ENCODE results near the gene CDK9.

The CDK9 gene

DNA sequence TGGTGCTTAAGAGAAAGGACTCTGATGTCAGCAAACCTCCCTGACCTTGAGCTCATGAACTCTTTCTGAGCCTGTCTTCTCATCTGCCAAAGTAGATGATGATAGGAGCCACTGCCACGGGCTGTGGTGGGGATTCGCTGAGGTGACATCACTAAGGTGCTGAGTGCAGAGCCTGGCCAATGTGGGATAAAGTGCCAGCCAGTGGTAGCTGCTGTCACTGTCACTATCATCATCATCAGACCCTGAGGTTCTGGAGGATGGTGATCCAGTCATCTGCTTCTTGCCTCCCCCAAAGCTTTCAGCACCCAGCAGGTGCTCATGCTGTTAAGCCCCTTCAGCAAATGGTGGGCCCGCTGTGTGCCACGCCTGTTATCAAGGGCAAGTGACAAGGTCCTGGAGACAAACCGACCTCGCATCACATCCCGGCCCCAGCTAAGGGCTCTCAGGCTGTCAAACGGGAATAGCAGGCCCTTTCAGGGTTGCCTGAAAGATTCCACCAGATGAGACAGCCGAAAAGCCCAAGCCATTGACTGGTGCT lies 23.2 kb downstream of the CDK9 start:
- H3K36me3 ChIP-seq (ENCODE audit: control insufficient read depth, insufficient read depth, low read length) = peaks cover 58% of the 10 kb centered on the region
- no peaks in the 10 kb centered on the region for H3K9me3 ChIP-seq (ENCODE audit: control insufficient read depth, insufficient read depth, low read depth, low read length)
- no peak overlapping the region for H3K27ac ChIP-seq (ENCODE audit: low read depth, low read length)
- no peaks in the 10 kb centered on the region for H3K27me3 ChIP-seq (ENCODE audit: control insufficient read depth, insufficient read depth, low read length)
- H3K9ac ChIP-seq (ENCODE audit: low read length) = no peak overlapping the region
- peak overlapping the region; percentile 55 for H3K4me3 ChIP-seq (ENCODE audit: low read depth, low read length)
- H3K4me1 ChIP-seq (ENCODE audit: control insufficient read depth, insufficient read depth, low read length) = peaks cover 9% of the 10 kb centered on the region

DNA sequence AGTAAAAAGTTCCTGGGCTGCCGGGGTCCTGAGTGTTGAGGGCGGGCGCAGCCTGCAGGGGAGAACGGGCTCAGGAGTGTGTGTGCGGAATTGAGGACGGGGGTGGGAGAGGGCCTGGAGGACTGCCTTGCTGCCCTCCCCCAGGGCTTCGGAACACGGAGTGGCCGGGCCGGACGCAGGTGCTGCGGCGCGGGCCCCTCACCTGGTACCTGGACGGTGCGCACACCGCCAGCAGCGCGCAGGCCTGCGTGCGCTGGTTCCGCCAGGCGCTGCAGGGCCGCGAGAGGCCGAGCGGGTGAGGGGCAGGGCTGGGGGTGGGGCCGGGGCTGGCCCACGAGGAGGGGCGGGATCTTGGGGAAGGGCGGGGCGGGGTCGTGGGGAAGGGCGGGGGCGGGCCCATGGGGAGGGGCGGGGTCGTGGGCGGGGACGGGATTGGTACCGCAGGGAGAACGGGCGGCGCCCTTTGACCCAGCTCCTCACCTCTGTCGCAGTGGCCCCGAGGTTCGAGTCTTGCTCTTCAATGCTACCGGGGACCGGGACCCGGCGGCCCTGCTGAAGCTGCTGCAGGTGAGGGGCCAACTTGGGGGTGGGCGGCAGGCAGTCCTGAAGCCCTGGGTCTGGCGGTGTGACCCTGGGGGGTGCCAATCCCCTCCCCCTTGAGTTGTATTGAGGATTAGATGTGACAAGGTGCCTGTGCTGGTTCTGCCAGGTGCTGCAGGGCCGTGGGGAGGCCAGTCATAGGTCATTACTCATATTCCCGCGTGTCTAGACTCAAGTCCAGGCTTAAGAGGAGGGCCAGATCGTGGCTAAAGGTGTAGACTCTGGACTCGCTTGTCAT lies 23.9 kb downstream of the CDK9 start:
- Histone ChIP-seq H3K9me3 (ENCODE audit: control insufficient read depth, insufficient read depth, low read depth, low read length) (no peaks in the 10 kb centered on the region), H3K36me3 (ENCODE audit: control insufficient read depth, insufficient read depth, low read length) (peaks cover 64% of the 10 kb centered on the region), H3K27ac (ENCODE audit: low read depth, low read length) (no peak overlapping the region), H3K4me1 (ENCODE audit: control insufficient read depth, insufficient read depth, low read length) (peaks cover 9% of the 10 kb centered on the region), H3K4me3 (ENCODE audit: low read depth, low read length) (peak overlapping the region; percentile 55), H3K9ac (ENCODE audit: low read length) (no peak overlapping the region), H3K27me3 (ENCODE audit: control insufficient read depth, insufficient read depth, low read length) (no peaks in the 10 kb centered on the region)

DNA sequence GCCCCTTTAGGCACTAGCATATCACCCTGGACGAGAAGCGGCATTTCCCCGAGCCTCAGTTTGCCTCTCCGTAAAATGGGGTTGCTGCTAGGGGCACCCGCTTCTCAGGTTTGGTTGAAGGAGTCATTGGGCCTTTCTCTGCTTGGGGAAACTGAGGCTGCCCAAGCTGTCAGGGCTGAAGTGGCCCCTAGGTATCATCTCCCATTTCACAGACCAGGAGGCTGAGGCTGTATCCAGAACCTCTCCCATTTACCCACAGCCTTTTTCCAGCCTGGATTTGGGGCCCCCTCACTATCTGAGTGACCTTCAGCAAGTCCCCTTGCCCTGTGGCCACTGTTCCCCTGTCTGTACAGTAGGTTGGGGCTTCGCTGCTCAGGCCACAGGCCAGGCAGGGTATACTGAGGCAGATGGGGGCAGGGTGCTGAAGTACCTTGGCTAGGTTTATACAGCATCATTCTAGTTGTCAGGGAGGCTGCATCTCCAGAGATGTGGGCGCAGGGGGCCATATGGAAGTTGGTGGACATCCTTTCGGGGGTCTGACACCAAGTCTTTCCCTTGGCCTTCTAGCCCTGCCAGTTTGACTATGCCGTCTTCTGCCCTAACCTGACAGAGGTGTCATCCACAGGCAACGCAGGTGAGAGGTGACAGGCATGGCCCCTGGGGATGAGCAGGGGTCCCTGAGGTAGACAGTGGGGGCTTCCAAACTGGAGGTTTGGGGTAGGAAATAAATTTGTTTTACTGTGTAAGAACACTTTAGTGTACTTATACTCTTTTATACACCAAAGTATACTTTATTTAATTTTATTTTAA lies 24.7 kb downstream of the CDK9 start:
- Histone ChIP-seq H3K4me1 (ENCODE audit: control insufficient read depth, insufficient read depth, low read length) (peaks cover 9% of the 10 kb centered on the region), H3K36me3 (ENCODE audit: control insufficient read depth, insufficient read depth, low read length) (peaks cover 70% of the 10 kb centered on the region)

DNA sequence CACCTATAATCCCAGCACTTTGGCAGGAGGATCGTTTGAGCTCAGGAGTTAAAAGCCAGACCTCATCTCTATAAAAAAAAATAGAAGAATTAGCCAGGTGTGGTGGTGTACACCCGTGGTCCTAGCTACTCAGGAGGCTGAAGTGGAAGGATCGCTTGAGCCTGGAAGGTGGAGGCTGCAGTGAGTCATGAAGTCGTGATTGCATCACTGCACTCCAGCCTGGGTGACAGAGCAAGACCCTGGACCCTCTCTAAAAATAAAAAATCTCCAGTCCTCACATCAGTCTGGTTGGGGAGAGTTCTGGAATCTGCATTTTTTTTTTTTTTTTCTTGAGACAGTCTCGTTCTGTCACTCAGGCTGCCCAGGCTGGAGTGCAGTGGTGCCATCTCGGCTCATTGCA lies 26.2 kb downstream of the CDK9 start:
- H3K9ac ChIP-seq (ENCODE audit: low read length) = no peak overlapping the region
- H3K36me3 ChIP-seq (ENCODE audit: control insufficient read depth, insufficient read depth, low read length) = peaks cover 64% of the 10 kb centered on the region
- H3K27me3 ChIP-seq (ENCODE audit: control insufficient read depth, insufficient read depth, low read length) = no peaks in the 10 kb centered on the region
- H3K4me1 ChIP-seq (ENCODE audit: control insufficient read depth, insufficient read depth, low read length) = peaks cover 9% of the 10 kb centered on the region
- no peak overlapping the region for H3K27ac ChIP-seq (ENCODE audit: low read depth, low read length)
- H3K9me3 ChIP-seq (ENCODE audit: control insufficient read depth, insufficient read depth, low read depth, low read length) = no peaks in the 10 kb centered on the region
- H3K4me3 ChIP-seq (ENCODE audit: low read depth, low read length) = no peak overlapping the region

More for the DNA sequence above, 24.7 kb downstream of the CDK9 start:
- Histone ChIP-seq H3K27me3 (ENCODE audit: control insufficient read depth, insufficient read depth, low read length) (no peaks in the 10 kb centered on the region), H3K9ac (ENCODE audit: low read length) (no peak overlapping the region), H3K9me3 (ENCODE audit: control insufficient read depth, insufficient read depth, low read depth, low read length) (no peaks in the 10 kb centered on the region), H3K27ac (ENCODE audit: low read depth, low read length) (no peak overlapping the region), H3K4me3 (ENCODE audit: low read depth, low read length) (0 out of 2 replicates have a peak overlapping the region, but pooled peaks have one; percentile 49)

DNA sequence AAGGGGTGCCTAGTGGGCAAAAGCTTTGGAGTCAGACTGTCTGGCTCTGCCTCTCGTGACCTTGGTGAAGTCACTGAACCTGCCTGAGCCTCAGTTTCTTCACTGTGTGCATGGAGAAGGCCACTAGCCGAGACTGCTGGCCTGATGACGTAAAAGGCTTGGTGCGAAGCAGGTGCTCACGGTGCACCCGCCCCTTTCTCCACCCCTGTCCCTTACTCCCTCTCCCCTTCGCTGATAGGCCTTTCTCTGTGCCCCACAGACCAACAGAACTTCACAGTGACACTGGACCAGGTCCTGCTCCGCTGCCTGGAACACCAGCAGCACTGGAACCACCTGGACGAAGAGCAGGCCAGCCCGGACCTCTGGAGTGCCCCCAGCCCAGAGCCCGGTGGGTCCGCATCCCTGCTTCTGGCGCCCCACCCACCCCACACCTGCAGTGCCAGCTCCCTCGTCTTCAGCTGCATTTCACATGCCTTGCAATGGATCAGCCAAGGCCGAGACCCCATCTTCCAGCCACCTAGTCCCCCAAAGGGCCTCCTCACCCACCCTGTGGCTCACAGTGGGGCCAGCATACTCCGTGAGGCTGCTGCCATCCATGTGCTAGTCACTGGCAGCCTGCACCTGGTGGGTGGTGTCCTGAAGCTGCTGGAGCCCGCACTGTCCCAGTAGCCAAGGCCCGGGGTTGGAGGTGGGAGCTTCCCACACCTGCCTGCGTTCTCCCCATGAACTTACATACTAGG lies 27.3 kb downstream of the CDK9 start:
- Histone ChIP-seq H3K4me1 (ENCODE audit: control insufficient read depth, insufficient read depth, low read length) (peaks cover 9% of the 10 kb centered on the region), H3K4me3 (ENCODE audit: low read depth, low read length) (no peak overlapping the region), H3K36me3 (ENCODE audit: control insufficient read depth, insufficient read depth, low read length) (peaks cover 53% of the 10 kb centered on the region), H3K9ac (ENCODE audit: low read length) (no peak overlapping the region), H3K27me3 (ENCODE audit: control insufficient read depth, insufficient read depth, low read length) (no peaks in the 10 kb centered on the region), H3K9me3 (ENCODE audit: control insufficient read depth, insufficient read depth, low read depth, low read length) (no peaks in the 10 kb centered on the region), H3K27ac (ENCODE audit: low read depth, low read length) (no peak overlapping the region)

DNA sequence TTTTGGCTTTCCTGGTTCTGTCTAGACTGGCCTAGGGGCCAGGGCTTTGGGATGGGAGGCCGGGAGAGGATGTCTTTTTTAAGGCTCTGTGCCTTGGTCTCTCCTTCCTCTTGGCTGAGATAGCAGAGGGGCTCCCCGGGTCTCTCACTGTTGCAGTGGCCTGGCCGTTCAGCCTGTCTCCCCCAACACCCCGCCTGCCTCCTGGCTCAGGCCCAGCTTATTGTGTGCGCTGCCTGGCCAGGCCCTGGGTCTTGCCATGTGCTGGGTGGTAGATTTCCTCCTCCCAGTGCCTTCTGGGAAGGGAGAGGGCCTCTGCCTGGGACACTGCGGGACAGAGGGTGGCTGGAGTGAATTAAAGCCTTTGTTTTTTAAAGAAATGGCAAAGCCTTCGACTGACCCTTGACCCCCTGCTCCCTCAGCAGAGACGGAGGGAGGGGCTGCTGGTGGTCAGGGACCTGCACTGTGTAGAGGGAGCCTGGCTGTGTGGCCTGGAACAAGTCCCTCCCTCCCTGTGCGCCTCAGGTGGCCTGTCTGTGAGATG lies 27.9 kb downstream of the CDK9 start:
- Histone ChIP-seq H3K36me3 (ENCODE audit: control insufficient read depth, insufficient read depth, low read length) (peaks cover 52% of the 10 kb centered on the region), H3K27me3 (ENCODE audit: control insufficient read depth, insufficient read depth, low read length) (no peaks in the 10 kb centered on the region), H3K4me3 (ENCODE audit: low read depth, low read length) (no peak overlapping the region), H3K9ac (ENCODE audit: low read length) (no peak overlapping the region), H3K9me3 (ENCODE audit: control insufficient read depth, insufficient read depth, low read depth, low read length) (no peaks in the 10 kb centered on the region), H3K27ac (ENCODE audit: low read depth, low read length) (no peak overlapping the region), H3K4me1 (ENCODE audit: control insufficient read depth, insufficient read depth, low read length) (peaks cover 9% of the 10 kb centered on the region)

DNA sequence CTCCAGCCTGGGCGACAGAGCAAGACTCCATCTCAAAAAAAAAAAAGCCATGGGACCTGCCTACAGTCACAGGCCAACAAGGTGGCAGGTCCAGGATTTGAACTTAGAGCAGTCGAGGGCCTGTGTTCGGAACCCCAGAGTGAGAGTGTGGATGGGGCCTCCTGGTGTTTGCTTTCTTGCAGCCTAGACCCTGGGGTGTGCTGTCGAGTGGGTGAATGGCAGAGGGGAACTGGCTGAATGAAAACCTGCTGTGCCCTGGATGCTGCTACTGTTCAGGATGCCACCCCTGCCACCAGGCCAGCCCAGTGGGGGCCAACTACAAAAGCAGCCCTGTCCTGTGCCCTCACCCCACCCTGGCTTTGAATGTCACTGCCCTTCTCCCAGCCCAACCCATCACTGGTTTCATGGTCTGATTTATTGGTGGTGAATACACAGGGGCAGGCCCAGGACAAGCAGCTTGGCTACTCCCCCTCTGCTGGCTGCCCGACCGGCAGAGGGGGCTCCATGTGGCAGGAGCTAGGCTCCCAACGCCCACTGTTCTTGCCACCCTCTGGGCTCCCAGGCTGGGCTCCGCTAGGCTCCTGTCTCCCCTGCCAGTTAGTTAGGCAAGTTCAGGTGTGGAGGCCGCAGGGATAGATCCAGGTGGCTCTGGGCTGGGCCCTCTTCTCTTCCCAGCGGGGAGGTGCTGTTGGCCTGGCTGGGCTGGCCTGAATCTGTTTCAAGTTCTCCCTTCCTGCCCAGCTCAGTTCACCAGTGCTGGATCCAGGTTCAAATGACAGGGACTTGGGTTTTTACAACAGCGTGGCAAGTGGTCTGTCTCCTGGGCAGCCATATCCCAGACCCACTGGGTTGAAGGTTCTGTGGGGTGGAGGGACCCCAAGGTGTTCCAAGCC lies 29.0 kb downstream of the CDK9 start:
- Histone ChIP-seq H3K4me3 (ENCODE audit: low read depth, low read length) (no peak overlapping the region), H3K27ac (ENCODE audit: low read depth, low read length) (no peak overlapping the region), H3K36me3 (ENCODE audit: control insufficient read depth, insufficient read depth, low read length) (peaks cover 52% of the 10 kb centered on the region), H3K4me1 (ENCODE audit: control insufficient read depth, insufficient read depth, low read length) (peaks cover 4% of the 10 kb centered on the region), H3K9ac (ENCODE audit: low read length) (no peak overlapping the region), H3K9me3 (ENCODE audit: control insufficient read depth, insufficient read depth, low read depth, low read length) (no peaks in the 10 kb centered on the region), H3K27me3 (ENCODE audit: control insufficient read depth, insufficient read depth, low read length) (no peaks in the 10 kb centered on the region)

DNA sequence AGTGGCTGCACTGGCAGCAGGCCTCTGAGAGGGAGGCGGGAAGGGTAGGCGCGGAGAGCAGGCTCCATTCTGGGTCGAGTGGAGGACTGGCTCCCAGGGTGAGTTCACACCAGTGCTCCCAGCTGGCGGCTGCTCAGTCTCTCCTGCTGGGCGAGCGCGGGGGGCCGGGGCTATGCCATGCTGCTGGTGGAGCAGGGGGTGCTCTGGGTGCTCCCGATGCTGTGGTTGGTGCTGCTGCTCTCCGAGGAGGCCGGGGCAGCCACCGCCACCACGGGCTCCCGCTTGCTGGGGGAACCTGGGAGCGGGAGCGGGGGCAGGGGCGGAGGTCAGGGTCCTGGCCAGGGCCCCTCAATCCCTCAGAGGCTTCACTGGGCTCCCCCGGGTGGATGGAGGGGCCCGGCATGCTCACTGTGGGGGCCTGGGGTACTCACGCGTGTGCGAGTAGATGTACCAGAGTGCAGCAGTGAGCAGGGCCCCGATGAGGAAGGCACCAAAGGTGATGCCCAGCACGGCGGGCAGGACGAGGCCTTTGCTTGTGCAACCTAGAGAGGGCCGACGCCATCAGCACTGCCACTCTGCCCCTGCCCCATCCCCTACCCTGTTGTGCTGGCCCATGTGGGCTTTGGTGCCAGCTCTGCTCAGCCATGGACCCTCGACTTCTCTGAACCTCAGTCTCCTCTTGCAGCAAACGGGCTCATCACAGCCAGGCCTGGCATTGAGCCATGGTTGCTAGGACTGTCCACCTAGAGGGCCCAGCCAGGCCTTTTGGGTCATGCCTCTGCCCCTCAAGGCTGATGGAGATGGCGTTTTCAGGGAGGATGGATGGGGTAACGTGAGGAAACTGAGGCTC lies 29.9 kb downstream of the CDK9 start:
- Histone ChIP-seq H3K36me3 (ENCODE audit: control insufficient read depth, insufficient read depth, low read length) (peaks cover 45% of the 10 kb centered on the region), H3K9ac (ENCODE audit: low read length) (no peak overlapping the region), H3K27ac (ENCODE audit: low read depth, low read length) (no peak overlapping the region), H3K4me1 (ENCODE audit: control insufficient read depth, insufficient read depth, low read length) (no peaks in the 10 kb centered on the region), H3K4me3 (ENCODE audit: low read depth, low read length) (no peak overlapping the region), H3K27me3 (ENCODE audit: control insufficient read depth, insufficient read depth, low read length) (no peaks in the 10 kb centered on the region), H3K9me3 (ENCODE audit: control insufficient read depth, insufficient read depth, low read depth, low read length) (no peaks in the 10 kb centered on the region)

DNA sequence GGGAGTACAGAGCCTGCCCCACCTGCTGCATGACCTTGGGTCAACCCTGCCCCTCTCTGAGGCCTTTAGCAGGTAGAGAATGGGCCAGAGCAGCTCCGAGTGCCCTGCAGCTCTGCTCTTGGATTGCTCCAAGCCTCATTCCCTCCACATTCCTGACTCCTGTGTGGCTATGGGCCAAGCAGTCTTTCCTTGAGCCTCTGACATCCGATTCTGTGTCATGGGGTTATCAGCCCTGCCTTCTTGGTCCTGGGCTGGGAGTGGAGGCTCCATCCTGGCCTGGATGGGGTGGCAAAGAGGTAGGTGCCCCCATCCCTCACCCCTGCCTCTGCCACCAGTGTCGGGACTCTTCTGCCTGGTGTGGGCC lies 30.5 kb downstream of the CDK9 start:
- no peaks in the 10 kb centered on the region for H3K4me1 ChIP-seq (ENCODE audit: control insufficient read depth, insufficient read depth, low read length)
- H3K27me3 ChIP-seq (ENCODE audit: control insufficient read depth, insufficient read depth, low read length) = no peaks in the 10 kb centered on the region
- no peak overlapping the region for H3K4me3 ChIP-seq (ENCODE audit: low read depth, low read length)
- no peak overlapping the region for H3K9ac ChIP-seq (ENCODE audit: low read length)
- no peak overlapping the region for H3K27ac ChIP-seq (ENCODE audit: low read depth, low read length)
- peaks cover 44% of the 10 kb centered on the region for H3K36me3 ChIP-seq (ENCODE audit: control insufficient read depth, insufficient read depth, low read length)
- H3K9me3 ChIP-seq (ENCODE audit: control insufficient read depth, insufficient read depth, low read depth, low read length) = no peaks in the 10 kb centered on the region
